RPMI7951 (cell line): ENCODE results near the gene FHL1. TPM values are rescaled to one million over a fixed set of nuclear protein-coding genes. Genes with fewer than 3 reads are reported as not detected.
"Not testable (repeated sequence)": the region's sequence is repeated elsewhere in the genome, so short reads cannot be mapped to it uniquely, and the experiment has no call there.

Source experiments
- DNase-seq: peaks from one replicate; pipeline ENCODE4 v3.0.0-alpha.2; 2012; ENCODE audit warnings: low read depth
- total RNA-seq: library from RNA; depleted of rRNA; stranded (reverse); fragments of >200 nt; shearing (Covaris generic); gene quantifications from 2 replicates; pipeline ENCODE4 v1.2.3, GENCODE V29; 2014

Gene FHL1
- total RNA-seq, 1 experiment from 2014 or later, result 69.2 TPM

DNA sequence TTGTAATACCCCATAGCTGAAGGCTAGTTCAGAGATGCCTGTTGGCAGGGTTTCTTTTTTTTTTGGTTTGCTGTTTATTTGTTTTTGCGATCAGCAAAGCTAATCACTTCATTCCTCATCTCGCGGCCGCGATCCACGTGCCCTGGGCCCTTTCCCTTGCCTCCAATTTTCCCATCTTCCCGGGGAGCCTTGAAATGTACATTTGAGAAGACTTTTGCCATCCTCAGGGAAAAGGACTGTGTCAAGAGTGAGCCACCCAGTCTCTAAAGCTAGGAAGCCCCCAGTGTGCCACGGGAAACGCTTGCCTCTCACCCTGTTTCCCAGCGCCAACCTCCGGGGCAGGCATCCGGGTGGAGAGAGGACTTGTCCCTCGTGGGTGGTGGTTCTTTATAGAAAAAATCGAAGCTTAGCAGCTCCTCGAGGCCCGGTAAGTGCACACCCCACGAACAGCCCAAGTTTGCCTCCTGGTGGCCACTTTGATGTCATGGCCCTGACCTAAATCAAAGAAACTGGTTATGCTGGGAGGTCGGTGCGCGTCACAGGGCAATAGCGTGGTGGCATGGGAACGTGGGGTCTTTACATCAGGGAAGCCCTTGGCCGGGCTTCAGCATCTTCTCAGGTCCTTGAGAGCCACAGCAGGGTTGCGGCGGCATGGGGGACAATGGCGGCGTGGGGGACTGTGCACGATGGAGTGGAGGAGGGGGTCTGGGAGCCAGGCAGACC lies 61.8 kb downstream of the FHL1 start:
- DNase-seq, result peak; percentile 41

DNA sequence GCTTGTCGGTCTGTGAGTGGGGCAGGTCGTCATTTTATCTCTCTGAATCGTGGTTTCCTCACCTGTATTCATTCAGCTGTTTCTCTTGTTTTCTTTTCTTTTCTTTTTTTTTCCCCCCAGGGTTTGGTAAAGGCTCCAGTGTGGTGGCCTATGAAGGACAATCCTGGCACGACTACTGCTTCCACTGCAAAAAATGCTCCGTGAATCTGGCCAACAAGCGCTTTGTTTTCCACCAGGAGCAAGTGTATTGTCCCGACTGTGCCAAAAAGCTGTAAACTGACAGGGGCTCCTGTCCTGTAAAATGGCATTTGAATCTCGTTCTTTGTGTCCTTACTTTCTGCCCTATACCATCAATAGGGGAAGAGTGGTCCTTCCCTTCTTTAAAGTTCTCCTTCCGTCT lies 62.4 kb downstream of the FHL1 start:
- no peak for DNase-seq

DNA sequence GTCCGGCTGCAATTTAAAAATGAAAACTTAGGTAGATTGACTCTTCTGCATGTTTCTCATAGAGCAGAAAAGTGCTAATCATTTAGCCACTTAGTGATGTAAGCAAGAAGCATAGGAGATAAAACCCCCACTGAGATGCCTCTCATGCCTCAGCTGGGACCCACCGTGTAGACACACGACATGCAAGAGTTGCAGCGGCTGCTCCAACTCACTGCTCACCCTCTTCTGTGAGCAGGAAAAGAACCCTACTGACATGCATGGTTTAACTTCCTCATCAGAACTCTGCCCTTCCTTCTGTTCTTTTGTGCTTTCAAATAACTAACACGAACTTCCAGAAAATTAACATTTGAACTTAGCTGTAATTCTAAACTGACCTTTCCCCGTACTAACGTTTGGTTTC lies 62.9 kb downstream of the FHL1 start:
- DNase-seq, result no peak

DNA sequence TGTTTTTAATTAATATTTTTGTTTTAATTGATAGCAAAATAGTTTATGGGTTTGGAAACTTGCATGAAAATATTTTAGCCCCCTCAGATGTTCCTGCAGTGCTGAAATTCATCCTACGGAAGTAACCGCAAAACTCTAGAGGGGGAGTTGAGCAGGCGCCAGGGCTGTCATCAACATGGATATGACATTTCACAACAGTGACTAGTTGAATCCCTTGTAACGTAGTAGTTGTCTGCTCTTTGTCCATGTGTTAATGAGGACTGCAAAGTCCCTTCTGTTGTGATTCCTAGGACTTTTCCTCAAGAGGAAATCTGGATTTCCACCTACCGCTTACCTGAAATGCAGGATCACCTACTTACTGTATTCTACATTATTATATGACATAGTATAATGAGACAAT lies 63.5 kb downstream of the FHL1 start:
- no peak for DNase-seq

DNA sequence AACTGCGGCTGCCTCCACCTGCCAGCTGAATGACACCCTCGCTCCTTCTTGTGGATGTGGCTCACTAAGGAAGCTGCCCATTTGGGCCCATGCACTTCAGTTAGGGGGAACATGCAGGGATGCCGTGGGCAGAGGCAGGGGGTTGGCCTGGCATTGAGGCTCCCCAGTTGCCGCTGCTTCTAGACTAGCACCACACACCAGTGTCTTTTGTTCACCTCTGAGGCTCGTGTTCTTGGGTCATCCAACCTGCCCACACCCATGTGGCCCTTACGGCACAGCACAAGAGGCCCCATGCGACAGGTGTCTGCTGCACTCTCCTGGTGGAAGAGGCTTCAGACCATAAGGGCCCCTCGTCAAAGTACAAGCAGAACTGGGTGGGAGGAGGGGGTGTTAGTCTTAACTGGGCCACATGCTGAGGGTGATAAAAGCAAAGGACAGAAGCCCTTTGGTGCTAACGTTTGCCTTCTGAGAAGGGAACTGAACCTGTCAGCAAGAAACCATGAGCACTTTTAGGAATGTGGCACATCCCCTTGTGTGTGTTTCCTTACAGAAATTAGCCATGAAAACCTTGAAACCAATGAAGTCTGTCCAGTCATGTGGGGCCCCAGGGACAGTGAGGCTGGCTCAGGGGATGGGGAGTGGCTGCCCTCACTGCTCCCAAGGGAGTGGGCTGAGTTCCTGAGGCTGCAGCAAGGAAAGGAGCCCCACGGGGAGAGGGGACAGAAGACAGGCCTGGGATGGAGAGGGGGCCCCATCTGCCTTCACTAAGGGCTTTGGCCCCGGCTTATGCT lies 64.6 kb downstream of the FHL1 start:
- DNase-seq, result no peak

DNA sequence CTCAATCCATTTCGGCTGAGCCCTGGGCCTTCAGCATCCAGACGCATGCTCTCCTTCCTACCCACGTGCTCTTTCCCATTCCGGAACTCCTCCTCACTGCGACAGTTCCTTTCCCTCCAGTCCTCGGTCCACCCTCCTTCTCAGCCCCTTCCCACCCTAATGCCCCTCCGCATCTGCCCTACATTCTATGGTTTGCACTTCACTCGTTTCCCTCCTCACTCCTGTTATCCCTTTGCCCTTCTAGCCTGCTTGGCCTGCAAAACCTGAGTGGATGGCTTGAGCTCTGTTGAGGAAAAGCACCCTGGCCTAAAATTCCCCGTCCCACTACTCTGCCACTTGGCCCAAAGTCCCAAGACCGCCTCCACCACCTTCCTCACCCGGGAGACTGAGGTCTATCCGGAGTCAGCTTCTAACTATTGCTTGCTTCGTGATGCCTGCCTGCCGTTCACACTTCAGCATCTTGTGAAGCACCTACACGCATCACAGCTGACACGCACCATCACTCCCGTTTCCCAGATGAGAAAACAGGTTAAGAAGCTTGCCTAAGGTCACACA lies 65.3 kb downstream of the FHL1 start:
- DNase-seq, result no peak

DNA sequence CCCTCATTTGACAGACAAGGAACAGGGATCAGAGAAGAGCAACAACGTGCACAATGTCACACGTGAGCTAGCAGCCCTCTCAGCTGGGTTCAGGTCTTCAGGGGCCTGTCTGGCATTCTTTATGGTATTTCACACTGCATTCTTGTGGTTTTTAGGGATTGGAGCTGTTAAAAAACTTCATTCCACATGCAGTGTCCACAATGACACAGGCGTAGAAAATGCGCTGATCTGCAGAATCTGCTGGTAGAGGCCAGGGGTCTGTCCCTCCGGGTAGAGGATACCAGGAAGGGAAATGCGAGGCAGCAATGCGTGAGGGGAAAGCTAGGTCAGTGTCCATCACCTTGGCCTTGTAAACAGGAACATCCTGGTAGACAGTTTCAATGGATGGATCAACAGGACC lies 67.2 kb downstream of the FHL1 start:
- peak; percentile 80 for DNase-seq

DNA sequence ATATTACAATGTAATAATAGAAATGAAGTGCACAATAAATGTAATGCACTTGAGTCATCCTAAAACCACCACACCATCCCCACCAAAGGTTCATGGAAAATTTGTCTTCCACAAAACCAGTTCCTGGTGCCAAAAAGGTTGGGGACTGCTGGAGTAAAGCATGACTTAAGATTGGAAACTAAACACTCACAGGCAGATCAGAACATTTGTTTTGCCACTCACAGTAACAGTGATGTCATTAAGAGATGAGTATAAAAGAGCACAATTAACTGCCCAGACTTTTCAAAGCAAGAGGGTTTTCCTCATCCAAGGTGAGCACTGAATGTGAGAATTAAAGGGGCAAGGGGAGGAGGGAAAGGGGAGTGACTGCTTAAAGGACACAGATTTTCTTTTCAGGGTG lies 68.2 kb downstream of the FHL1 start:
- no peak for DNase-seq

DNA sequence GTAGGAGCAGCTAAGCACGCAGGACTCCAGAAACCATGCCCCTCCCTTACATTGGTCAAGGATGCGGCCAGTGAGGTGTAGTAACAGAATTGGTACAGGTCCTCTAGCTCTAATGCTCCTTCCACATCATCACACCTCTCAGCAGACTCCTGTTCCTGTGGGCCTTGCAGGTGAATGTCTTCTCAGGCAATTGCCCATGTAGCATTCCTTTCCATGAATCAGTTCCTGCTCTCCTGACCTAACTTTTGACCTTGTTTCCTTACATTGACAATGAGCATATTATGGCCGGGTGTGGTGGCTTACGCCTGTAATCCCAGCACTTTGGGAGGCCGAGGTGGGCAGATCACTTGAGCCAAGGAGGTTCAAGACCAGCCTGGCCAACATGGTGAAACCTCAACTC lies 72.6 kb downstream of the FHL1 start:
- DNase-seq, result no peak

DNA sequence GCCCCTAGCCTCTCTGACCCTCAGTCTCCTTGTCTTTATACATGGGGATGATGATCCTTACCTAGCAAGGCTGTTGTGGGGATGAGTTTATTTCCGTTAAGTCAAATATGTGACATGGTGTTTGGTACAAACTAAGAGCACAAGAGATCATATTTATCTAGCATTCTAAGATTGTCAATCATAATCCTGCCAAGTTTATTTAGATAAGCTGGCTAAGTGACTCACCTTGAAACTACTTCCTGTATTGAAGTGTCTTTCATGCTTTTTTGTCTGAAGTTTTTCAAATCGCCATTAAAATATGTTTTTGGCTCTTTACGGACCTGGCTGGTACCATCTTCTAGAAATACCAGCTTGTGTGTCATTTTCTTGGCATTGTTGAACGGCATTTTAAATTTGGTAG lies 73.2 kb downstream of the FHL1 start:
- no peak for DNase-seq

DNA sequence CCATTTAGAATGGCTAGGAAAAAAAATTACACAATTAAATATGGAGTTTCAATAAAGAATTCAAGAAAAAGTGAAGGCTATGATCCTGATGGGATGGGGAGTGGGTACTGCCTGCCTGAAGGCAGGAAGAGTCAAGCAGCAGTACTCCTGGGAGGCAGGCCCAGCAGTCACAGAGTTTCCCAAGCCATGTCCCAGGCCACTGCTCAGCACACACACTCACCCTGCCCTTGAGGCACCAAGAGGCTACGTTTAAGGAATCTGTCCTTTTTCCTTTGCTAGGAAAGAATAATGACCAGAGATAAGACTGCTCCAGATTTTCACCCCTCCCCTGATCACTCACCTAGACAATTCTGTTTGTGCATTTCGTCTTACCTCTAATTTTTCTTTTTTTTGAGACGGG lies 73.6 kb downstream of the FHL1 start:
- DNase-seq, result no peak

DNA sequence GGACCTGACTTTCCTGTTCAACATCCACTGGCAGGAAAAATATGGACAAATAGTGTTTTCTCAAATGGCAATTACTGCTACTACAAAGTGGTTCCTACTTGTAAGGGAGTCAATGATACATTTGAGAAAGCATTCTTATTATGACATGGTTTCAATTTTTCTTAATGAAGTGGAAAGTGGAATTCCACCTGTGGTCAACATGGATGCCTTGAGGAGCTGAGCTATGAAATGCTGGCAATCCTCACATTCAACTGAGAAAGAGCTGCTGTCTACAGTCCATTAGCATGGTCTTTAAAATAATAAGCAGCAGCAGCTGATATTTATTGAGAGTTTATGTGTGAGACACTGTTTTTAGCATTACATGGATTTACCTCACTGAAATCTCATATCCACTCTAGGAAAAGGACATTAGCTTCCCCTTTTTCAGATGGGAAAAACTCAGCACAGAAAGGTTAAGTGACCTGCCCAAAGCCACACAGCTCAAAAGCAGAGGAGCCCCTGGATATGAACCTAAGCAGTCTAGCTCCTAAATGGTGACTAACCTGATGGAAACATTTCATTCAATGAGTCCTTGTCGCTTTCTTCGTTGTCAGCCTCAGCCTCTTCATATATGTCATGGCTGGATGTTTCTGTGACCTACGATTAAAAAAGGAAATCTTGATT lies 74.6 kb downstream of the FHL1 start:
- no peak for DNase-seq

DNA sequence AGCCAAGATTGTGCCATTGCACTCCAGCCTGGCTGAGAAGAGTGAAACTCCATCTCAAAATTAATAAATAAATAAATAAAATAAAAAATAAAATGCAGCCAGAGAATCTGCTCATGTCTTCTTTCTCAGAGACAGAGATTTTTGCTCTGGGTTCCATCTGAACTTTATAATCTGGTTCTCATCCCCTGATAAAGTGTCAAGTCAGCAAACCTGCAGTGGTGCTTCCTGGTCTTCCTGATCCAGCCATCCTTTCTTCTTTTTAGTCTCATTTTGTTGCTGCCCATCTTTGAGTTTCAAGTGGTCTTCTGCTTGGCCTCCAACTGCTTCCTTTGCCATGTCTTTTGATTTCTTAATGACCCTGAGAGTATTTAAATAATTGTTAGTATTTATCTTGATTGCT lies 79.7 kb downstream of the FHL1 start:
- DNase-seq, result no peak

DNA sequence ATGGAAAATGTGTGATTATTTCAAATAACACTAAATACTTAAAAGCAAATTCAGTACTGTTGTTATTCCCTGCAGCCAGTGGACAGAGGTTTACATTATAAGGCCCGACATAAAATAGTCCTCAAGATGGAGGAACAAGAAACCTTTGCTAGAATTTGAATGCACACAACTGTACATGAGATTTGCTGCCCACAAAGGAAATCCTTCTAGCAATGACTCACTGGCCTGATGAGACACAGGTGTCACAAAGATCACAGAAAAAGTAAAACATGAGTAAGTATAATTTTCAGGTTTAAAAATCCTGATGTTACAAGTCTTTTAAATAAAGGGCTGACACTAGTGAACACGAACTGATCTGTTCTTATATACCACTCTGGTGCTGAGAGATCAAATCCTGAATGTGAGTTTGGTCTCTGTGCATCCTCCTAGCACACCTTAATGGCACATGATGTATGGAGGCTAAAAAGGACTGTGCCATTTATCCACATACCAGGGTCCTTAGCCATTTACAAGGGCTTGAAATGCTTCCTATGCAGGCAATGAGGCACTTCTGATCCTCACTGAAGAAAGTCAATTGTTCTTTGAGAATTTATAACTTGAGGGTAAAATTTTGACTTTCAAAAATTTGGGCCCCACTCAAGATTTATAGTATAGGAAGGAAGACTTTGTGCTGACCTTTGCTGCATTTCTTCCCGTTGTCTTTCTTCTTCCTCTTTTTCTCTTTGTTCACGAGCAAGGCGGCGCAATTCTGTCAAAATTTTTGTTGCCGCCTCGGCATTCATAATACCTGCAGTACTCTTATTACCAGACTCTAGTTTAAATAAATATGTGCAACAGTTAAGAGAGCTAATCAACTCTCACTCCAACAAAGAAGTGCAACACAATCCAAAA lies 80.9 kb downstream of the FHL1 start:
- no peak for DNase-seq

DNA sequence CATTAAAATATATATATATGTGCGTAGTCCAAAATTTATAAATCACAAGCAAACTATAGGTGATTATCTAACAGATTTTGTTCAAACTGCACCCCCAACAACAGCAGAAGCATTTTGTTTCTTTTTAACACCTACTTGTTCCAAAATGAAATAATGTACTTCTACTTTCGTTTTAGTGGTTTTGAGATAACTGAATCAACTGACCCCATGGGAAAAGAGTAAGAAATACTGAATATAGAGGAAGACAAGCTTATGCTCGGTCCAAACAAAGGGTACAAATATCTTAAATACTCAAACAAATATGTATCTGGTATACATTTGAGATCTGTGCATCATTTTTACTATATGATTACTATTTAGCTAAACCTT lies 81.5 kb downstream of the FHL1 start:
- DNase-seq, result no peak

DNA sequence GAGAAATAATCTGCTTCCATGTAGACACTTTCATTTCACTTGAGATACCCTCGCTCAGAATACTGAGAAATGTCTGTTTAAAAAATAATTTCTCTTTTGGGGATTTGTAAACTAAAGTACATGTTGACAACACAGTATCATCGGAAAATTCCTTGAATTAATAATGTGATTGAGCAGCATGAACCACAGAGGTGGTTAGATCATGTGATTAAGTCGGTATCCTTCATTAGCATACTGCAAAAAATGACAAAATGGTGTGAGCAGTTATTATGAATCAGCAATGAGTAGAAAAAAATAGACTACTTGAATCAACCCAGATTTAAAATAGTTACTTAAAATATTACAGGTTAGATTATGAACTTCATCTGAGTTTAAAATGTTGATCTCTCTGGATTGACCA lies 89.7 kb downstream of the FHL1 start:
- no peak for DNase-seq

DNA sequence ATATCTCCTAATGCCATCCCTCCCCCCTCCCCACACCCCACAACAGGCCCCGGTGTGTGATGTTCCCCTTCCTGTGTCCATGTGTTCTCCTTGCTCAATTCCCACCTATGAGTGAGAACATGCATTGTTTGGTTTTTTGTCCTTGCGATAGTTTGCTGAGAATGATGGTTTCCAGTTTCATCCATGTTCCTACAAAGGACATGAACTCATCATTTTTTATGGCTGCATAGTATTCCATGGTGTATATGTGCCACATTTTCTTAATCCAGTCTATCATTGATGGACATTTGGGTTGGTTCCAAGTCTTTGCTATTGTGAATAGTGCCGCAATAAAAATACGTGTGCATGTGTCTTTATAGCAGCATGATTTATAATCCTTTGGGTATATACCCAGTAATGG lies 90.5 kb downstream of the FHL1 start:
- DNase-seq, result not testable (repeated sequence)

DNA sequence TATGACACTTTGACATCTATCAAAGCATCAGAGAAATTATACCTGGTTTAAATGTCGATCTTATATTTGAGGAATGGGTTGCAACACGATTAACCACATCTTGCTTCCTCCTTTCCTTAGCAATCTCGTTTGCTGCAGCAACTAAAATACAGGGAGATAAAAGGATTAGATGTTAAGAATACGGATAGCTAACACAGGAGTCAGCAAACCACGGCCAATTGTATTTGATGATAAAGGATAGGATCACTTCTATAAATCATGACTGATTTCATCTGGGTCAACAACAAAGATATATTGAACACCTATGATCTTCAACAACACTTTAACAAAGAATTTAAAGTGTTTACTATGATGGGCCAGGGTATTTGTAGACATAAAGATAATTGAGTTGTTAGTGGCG lies 98.9 kb downstream of the FHL1 start:
- no peak for DNase-seq

DNA sequence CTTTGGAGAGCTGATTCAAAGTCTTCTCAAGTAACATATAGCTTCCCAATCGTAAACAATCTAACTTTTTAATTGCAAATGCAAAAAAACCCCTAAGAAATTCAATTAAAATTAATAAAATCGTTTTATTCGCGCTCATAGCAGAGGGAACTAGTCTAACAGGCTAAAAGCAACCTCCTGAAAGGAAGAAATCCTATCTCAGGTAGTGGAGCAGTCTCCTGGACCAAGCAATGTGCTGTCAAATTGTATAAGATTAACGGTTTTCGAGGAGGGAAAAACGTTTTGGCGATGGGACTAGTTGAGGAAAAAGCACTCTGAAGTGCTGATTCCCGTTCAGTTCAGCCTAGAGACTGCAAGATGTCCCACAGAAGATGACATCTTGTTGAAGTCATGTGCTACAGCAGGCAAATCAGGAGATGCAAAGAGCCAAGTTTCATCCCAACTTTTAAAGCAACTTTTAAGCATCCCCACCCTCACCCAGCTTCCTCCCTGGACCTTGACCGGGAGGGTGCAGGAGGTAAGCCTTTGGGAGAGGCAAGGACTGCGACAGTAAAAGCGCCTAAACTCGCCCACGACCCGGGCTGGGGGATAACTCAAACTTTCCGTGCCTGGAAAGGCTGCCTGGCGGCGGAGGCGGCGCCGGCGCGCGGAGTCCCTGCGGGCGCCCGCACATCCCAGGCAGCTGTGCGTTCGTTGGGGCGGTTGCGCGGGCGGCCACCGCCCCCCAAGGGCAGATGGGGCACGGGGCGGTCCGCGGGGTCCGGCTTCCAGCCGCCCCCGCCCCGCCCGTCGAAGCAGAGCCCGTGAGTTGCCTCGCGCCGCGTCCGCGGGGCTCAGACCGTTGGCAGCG lies 103.1 kb downstream of the FHL1 start:
- DNase-seq, result peak; percentile 19
